SK-N-MC (cell line): ENCODE results near the gene PCDHGB1.

Experiments used
- EZH2 ChIP-seq: fragments of 200-600 bp; sonication (generic); IDR thresholded peaks from one replicate; pipeline ENCODE4 v1.6.1; 2017; ENCODE audit warnings: antibody characterized with exemption
- FOXP2 ChIP-seq: optimal IDR thresholded peaks from 2 replicates; pipeline ENCODE3; 2011; ENCODE audit warnings: mild to moderate bottlenecking, moderate library complexity; ENCODE audit not compliant: insufficient read depth; ENCODE audit errors: extremely low read length, control extremely low read depth
- POLR2AphosphoS5 ChIP-seq: IDR thresholded peaks from 2 replicates; pipeline ENCODE4 v1.6.1; 2012; ENCODE audit warnings: mild to moderate bottlenecking, low read depth, low read length, borderline replicate concordance

DNA sequence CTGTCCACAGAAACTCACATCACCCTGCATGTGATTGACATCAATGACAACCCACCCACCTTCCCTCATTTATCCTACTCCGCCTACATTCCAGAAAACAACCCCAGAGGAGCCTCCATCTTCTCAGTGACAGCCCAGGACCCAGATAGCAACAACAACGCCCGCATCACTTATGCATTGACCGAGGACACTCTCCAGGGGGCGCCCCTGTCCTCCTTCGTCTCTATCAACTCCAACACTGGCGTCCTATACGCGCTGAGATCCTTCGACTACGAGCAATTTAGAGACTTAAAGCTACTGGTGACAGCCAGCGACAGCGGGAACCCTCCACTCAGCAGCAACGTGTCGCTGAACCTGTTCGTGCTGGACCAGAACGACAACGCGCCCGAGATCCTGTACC lies 4.6 kb upstream of the PCDHGB1 start:
- TF ChIP-seq POLR2AphosphoS5: no peak
- TF ChIP-seq EZH2: no peak
- no peak for TF ChIP-seq FOXP2
